SK-N-MC (cell line): ENCODE results near the gene FAM234B.

ENCODE experiments used
- DNase-seq: peaks from one replicate; pipeline ENCODE4 v3.0.0-alpha.2; 2011; ENCODE audit warnings: low read depth, low spot score
- H3K27ac ChIP-seq: fragments of 200-600 bp; sonication (generic); 2 replicates; pipeline ENCODE4 v1.5.1; 2016; ENCODE audit warnings: mixed run types
- H3K36me3 ChIP-seq: fragments of 200-600 bp; sonication (generic); 2 replicates; pipeline ENCODE4 v1.6.1; 2017; ENCODE audit warnings: antibody characterized with exemption, low read length, mixed read lengths; ENCODE audit not compliant: insufficient read depth
- H3K4me3 ChIP-seq: fragments of 200-600 bp; sonication (generic); 2 replicates; pipeline ENCODE4 v1.5.1; 2016
- H3K9ac ChIP-seq: fragments of 200-600 bp; sonication (generic); 2 replicates; pipeline ENCODE4 v1.8.0; 2017; ENCODE audit warnings: mixed run types, mixed read lengths; ENCODE audit not compliant: insufficient read length
- H3K9me3 ChIP-seq: fragments of 200-600 bp; sonication (generic); 2 replicates; pipeline ENCODE4 v1.6.1; 2017; ENCODE audit warnings: low read depth, mild to moderate bottlenecking, antibody characterized with exemption, low read length, moderate library complexity, mixed read lengths
- EZH2 ChIP-seq: fragments of 200-600 bp; sonication (generic); IDR thresholded peaks from one replicate; pipeline ENCODE4 v1.6.1; 2017; ENCODE audit warnings: antibody characterized with exemption
- FOXP2 ChIP-seq: optimal IDR thresholded peaks from 2 replicates; pipeline ENCODE3; 2011; ENCODE audit warnings: mild to moderate bottlenecking, moderate library complexity; ENCODE audit not compliant: insufficient read depth; ENCODE audit errors: extremely low read length, control extremely low read depth
- POLR2AphosphoS5 ChIP-seq: IDR thresholded peaks from 2 replicates; pipeline ENCODE4 v1.6.1; 2012; ENCODE audit warnings: mild to moderate bottlenecking, low read depth, low read length, borderline replicate concordance

FAM234B gene

DNA sequence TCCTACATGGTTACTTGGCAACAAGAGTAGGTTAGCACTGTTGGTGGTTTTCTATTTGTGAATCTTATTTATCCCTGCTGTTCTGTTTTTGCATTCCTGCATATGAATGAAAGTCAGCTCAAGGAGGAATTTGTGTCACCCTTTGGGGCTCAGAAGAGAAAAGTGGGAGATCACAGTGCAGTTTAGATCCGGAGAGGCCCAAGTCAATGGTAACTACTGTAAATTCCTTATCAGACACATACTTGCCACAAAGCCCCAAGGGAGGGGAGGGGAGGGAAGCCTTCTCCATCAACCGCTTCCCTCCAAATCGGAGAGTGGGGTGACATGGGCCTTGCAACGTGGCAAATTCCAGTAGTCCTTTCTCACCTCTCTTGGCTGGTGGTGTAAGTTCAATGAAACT lies 44.3 kb downstream of the FAM234B start:
- Histone ChIP-seq H3K9ac (no peak overlapping the region), H3K27ac (no peak overlapping the region), H3K4me3 (peak overlapping the region; percentile 22; the same call in 1 of the 2 replicates), H3K9me3 (no peaks in the 10 kb centered on the region), H3K36me3 (no peaks in the 10 kb centered on the region; the same call in 1 of the 2 replicates)
- no peak for TF ChIP-seq FOXP2
- no peak for TF ChIP-seq EZH2
- TF ChIP-seq POLR2AphosphoS5 = no peak
- no peak for DNase-seq

DNA sequence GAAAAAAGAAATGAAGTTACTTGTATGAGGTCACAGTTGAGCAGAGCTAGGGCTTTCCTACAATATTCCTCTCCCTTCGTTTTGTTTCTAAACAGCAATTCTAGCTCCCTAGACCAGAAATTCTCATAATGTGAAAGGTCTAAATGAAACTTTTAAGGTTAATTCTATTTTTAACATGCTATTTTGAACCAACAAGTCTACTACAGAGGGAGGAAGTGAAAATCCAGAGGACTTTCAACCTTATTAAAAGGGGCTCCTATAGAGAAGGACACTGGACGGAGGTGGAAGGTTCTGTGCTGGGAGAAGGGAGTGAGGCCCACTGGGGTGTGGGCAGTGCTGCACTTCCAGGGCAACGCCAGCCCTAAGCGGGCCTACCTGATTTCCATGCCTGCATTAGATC lies 45.9 kb downstream of the FAM234B start:
- no peaks in the 10 kb centered on the region; the same call in 1 of the 2 replicates for H3K36me3 ChIP-seq
- H3K9me3 ChIP-seq = no peaks in the 10 kb centered on the region
- H3K4me3 ChIP-seq = no peak overlapping the region
- no peak for DNase-seq
- H3K27ac ChIP-seq = no peak overlapping the region
- no peak overlapping the region for H3K9ac ChIP-seq
- TF ChIP-seq EZH2 = no peak
- no peak for TF ChIP-seq FOXP2
- no peak for TF ChIP-seq POLR2AphosphoS5

DNA sequence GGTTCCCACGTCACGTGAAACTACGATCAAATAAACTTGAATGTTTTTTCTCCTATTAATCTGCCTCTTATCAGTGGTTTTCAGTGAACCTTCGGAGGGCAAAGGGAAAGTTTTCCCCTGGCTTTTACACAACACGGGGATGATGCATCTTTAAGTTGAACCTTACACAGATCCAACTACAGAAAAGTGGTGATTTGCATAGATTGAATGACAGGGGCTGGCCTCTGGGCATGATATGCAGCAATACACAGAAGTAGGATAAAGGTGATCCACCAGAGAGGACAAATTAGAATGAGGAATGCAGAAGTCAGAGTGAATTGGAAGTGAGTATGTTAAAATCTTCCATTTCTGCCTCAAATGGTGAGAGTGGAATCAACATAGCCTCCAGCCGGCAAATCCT lies 47.7 kb downstream of the FAM234B start:
- DNase-seq = no peak
- no peak overlapping the region for H3K9ac ChIP-seq
- H3K27ac ChIP-seq = no peak overlapping the region
- no peak for TF ChIP-seq POLR2AphosphoS5
- TF ChIP-seq EZH2 = no peak
- no peak for TF ChIP-seq FOXP2
- H3K9me3 ChIP-seq = no peaks in the 10 kb centered on the region
- no peak overlapping the region for H3K4me3 ChIP-seq
- H3K36me3 ChIP-seq = no peaks in the 10 kb centered on the region

DNA sequence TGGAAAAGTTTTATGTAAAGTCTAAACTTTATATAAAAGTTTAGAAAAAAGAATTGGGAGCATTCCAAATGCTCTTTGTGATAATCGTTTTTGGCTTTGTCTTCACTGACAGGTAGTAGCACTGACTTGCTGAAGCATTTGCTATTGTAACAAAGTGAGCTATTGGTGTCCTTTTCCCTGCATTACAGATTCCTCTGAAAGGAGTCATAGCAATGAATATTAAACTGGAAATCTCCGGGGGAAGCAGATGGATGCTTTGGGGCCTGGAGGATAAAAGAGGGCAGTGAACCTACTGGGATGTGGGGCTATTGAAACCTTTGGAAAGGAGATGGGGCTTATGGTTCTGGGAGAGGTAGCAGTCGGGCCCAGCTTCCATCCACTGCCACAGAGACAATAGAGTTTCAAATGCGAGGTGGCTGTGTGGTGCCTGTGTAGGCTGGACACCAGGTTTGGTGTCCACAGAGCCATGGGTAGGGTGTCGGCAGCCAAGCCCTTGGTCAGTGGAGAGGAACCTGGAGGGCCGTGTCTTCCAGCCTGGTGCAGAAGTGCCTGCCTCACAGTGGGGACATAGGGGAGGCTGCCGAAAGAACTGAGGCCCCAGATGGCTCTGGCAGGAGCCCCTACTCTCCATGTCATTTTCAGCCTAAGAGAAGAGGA lies 49.1 kb downstream of the FAM234B start:
- Histone ChIP-seq H3K9ac (no peak overlapping the region), H3K36me3 (no peaks in the 10 kb centered on the region), H3K9me3 (no peaks in the 10 kb centered on the region), H3K4me3 (no peak overlapping the region), H3K27ac (no peak overlapping the region)
- no peak for DNase-seq
- TF ChIP-seq POLR2AphosphoS5 (no peak), EZH2 (no peak), FOXP2 (no peak)

DNA sequence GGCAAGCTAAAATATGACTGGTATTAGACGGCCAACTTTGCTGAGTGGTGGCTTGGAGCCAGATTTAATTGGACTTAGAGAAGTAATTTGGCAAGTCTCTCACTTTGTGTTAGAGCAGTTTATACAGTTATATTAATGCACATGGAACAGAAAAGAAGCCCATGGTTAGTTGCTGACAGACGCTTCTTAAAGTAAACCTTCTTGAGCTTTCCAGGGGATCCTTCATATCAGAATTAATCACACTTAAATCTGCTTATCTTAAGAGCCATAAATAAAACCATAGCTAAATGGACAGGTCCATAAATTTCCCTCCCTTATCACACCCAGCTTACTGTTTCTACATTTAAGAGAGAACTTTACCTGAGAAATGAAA lies 49.7 kb downstream of the FAM234B start:
- Histone ChIP-seq H3K27ac (no peak overlapping the region), H3K9ac (no peak overlapping the region), H3K36me3 (no peaks in the 10 kb centered on the region), H3K4me3 (no peak overlapping the region), H3K9me3 (no peaks in the 10 kb centered on the region)
- no peak for DNase-seq
- TF ChIP-seq FOXP2 = no peak
- no peak for TF ChIP-seq EZH2

DNA sequence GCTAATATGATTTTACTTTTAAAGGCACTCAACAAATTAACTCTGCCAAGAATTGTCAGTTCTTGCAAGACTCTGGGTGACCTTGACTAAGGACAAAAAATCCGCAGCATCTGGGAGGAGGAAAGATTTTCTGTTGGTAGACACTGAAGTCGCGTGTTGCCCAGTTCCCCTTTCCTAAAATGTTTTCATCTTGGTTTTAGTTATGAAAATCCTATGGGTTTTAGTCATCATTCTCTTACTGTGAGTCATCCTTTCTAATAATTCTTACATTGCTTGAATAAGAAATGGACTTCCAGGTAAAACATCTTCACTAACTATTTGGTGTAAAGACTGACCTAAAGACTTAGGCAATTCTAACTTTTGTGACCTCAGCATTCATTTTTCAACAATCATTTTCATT lies 50.2 kb downstream of the FAM234B start:
- H3K4me3 ChIP-seq = no peak overlapping the region
- no peak overlapping the region for H3K9ac ChIP-seq
- no peak overlapping the region for H3K27ac ChIP-seq
- no peaks in the 10 kb centered on the region for H3K9me3 ChIP-seq
- no peak for TF ChIP-seq EZH2
- no peak for TF ChIP-seq FOXP2
- no peak for TF ChIP-seq POLR2AphosphoS5
- no peak for DNase-seq
- no peaks in the 10 kb centered on the region for H3K36me3 ChIP-seq

DNA sequence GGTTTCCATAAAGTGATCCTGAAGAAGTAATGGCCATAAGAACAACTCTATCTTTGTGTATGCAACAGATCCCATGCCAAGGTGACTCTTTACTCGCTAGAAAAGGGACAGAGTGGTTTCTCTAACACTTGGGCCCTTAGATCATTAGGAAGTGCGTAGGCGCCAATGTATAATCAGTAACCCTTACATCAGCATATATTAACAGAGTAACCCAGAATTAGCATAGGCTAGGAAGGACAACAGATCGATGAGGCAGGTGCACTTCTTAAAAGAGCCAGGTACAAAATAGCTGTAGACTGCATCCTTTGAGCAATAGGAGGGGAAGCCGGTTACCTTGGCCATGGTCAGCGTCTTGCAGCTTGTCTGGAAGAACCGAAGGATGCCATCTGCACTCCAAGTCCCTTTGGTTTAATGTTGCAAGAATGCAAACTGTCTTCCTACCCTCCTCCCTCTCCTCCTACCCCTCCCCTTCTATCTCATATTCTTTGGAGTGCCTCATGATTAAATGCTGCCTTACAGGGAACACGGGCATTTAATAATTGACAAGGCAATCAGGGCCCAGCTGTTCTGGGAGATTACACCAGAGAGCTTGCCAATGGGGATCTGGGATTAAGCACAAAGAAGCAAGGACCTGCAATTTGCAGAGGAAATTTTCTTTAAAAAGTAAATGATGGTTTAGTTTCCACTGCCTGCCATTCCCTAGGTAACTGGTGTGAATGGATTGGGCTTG lies 51.2 kb downstream of the FAM234B start:
- H3K36me3 ChIP-seq = no peaks in the 10 kb centered on the region
- no peak overlapping the region for H3K4me3 ChIP-seq
- H3K27ac ChIP-seq = no peak overlapping the region
- no peaks in the 10 kb centered on the region for H3K9me3 ChIP-seq
- no peak for DNase-seq
- no peak for TF ChIP-seq FOXP2
- TF ChIP-seq POLR2AphosphoS5 = no peak
- TF ChIP-seq EZH2 = no peak
- H3K9ac ChIP-seq = no peak overlapping the region

DNA sequence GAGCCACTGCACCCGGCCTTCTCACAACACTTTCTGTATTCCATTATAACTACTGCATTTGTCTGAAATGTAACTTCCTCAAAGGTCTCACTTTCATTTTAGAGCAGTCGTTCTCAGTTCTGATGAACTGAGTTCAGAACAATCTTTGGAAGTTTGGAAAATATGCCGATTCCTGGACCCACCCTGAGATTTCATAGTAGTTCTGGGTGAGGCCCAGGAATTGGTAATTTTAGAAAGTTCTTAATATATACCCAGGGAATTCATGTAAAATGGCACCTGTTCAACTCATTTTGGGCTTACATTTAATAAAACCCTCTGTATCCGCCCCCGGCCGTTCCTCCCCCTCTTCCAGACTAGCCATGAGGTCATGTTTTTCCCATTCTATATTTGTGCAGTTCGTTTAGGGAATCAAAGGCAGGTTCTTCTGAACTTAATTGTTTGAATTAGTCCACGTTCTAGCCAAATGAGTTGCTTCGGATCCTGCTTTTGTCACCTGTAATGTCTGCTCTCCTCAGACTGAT lies 53.4 kb downstream of the FAM234B start:
- DNase-seq = no peak
- no peaks in the 10 kb centered on the region for H3K36me3 ChIP-seq
- peak overlapping the region; percentile 72 for H3K9ac ChIP-seq
- peak overlapping the region; percentile 98 for H3K27ac ChIP-seq
- peak overlapping the region; percentile 73 for H3K4me3 ChIP-seq
- TF ChIP-seq FOXP2 (no peak), EZH2 (no peak), POLR2AphosphoS5 (no peak)
- no peaks in the 10 kb centered on the region for H3K9me3 ChIP-seq
